ENCODE results near the gene OR14A16.

- TF ChIP-seq POLR2AphosphoS5 (IDR thresholded peaks at IDR 0.05; ENCODE audit: low read depth): no peak
- TF ChIP-seq, protein P1, sequence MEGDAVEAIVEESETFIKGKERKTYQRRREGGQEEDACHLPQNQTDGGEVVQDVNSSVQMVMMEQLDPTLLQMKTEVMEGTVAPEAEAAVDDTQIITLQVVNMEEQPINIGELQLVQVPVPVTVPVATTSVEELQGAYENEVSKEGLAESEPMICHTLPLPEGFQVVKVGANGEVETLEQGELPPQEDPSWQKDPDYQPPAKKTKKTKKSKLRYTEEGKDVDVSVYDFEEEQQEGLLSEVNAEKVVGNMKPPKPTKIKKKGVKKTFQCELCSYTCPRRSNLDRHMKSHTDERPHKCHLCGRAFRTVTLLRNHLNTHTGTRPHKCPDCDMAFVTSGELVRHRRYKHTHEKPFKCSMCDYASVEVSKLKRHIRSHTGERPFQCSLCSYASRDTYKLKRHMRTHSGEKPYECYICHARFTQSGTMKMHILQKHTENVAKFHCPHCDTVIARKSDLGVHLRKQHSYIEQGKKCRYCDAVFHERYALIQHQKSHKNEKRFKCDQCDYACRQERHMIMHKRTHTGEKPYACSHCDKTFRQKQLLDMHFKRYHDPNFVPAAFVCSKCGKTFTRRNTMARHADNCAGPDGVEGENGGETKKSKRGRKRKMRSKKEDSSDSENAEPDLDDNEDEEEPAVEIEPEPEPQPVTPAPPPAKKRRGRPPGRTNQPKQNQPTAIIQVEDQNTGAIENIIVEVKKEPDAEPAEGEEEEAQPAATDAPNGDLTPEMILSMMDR (IDR thresholded peaks at IDR 0.05; ENCODE audit: insufficient read depth, low read length): no peak
- TF ChIP-seq REST (IDR thresholded peaks at IDR 0.05; ENCODE audit: insufficient replicate concordance, low read depth): no peak
- no peak for TF ChIP-seq GABPA (IDR thresholded peaks at IDR 0.05; ENCODE audit: low read depth)
- TF ChIP-seq SPI1 (IDR thresholded peaks at IDR 0.05; ENCODE audit: borderline replicate concordance, low read depth): no peak
Observed at GRCh38 chr1:247840818-247841217, 16.9 kb upstream of the OR14A16 start.
